ENCODE data around the gene PDXDC1. TPM values are rescaled to one million over a fixed set of nuclear protein-coding genes. Genes with fewer than 3 reads are reported as not detected.
"Not testable (repeated sequence)": the region's sequence is repeated elsewhere in the genome, so short reads cannot be mapped to it uniquely, and the experiment has no call there.

PDXDC1 gene
- total RNA-seq, 1 experiment from 2014 or later: 127 TPM

GRCh38 chr16:15027503-15028344, 52.9 kb downstream of the PDXDC1 start:
- DNase-seq (ENCODE audit: low read depth, low spot score); in situ Hi-C loops (cut with HindIII; ENCODE audit: low pct_unique_long_range_greater_than_20kb, low sequenced_read_pairs): not testable (repeated sequence)

- DNase-seq (ENCODE audit: low read depth, low spot score); in situ Hi-C loops (cut with HindIII; ENCODE audit: low pct_unique_long_range_greater_than_20kb, low sequenced_read_pairs): not testable (repeated sequence)
Observed at GRCh38 chr16:15028345-15028715, 53.5 kb downstream of the PDXDC1 start.

GRCh38 chr16:15028801-15029698, 54.2 kb downstream of the PDXDC1 start:
- DNase-seq (ENCODE audit: low read depth, low spot score); in situ Hi-C loops (cut with HindIII; ENCODE audit: low pct_unique_long_range_greater_than_20kb, low sequenced_read_pairs): not testable (repeated sequence)

GRCh38 chr16:15029749-15030148, 54.9 kb downstream of the PDXDC1 start:
- in situ Hi-C loops (cut with HindIII; ENCODE audit: low pct_unique_long_range_greater_than_20kb, low sequenced_read_pairs); DNase-seq (ENCODE audit: low read depth, low spot score): not testable (repeated sequence)

GRCh38 chr16:15031179-15031578, 56.4 kb downstream of the PDXDC1 start:
- in situ Hi-C loops (cut with HindIII; ENCODE audit: low pct_unique_long_range_greater_than_20kb, low sequenced_read_pairs): no loop called here
- no peak for DNase-seq (ENCODE audit: low read depth, low spot score)

GRCh38 chr16:15031586-15031985, 56.8 kb downstream of the PDXDC1 start:
- in situ Hi-C loops (cut with HindIII; ENCODE audit: low pct_unique_long_range_greater_than_20kb, low sequenced_read_pairs): no loop called here
- no peak for DNase-seq (ENCODE audit: low read depth, low spot score)

GRCh38 chr16:15032547-15033308, 57.9 kb downstream of the PDXDC1 start:
- DNase-seq (ENCODE audit: low read depth, low spot score): no peak
- in situ Hi-C loops (cut with HindIII; ENCODE audit: low pct_unique_long_range_greater_than_20kb, low sequenced_read_pairs): no loop called here

GRCh38 chr16:15033309-15033707, 58.5 kb downstream of the PDXDC1 start:
- in situ Hi-C loops (cut with HindIII; ENCODE audit: low pct_unique_long_range_greater_than_20kb, low sequenced_read_pairs): no loop called here
- no peak for DNase-seq (ENCODE audit: low read depth, low spot score)

GRCh38 chr16:15034266-15035162, 59.7 kb downstream of the PDXDC1 start:
- DNase-seq (ENCODE audit: low read depth, low spot score): no peak
- in situ Hi-C loops (cut with HindIII; ENCODE audit: low pct_unique_long_range_greater_than_20kb, low sequenced_read_pairs): no loop called here

- DNase-seq (ENCODE audit: low read depth, low spot score): no peak
- in situ Hi-C loops (cut with HindIII; ENCODE audit: low pct_unique_long_range_greater_than_20kb, low sequenced_read_pairs): no loop called here
Observed at GRCh38 chr16:15035163-15035729, 60.4 kb downstream of the PDXDC1 start.

- no peak for DNase-seq (ENCODE audit: low read depth, low spot score)
- in situ Hi-C loops (cut with HindIII; ENCODE audit: low pct_unique_long_range_greater_than_20kb, low sequenced_read_pairs): no loop called here
Observed at GRCh38 chr16:15037003-15037402, 62.2 kb downstream of the PDXDC1 start.

- DNase-seq (ENCODE audit: low read depth, low spot score): no peak
- in situ Hi-C loops (cut with HindIII; ENCODE audit: low pct_unique_long_range_greater_than_20kb, low sequenced_read_pairs): no loop called here
Observed at GRCh38 chr16:15037745-15038144, 62.9 kb downstream of the PDXDC1 start.

GRCh38 chr16:15038689-15039088, 63.9 kb downstream of the PDXDC1 start:
- in situ Hi-C loops (cut with HindIII; ENCODE audit: low pct_unique_long_range_greater_than_20kb, low sequenced_read_pairs): no loop called here
- DNase-seq (ENCODE audit: low read depth, low spot score): no peak

GRCh38 chr16:15041271-15042004, 66.6 kb downstream of the PDXDC1 start:
- in situ Hi-C loops (cut with HindIII; ENCODE audit: low pct_unique_long_range_greater_than_20kb, low sequenced_read_pairs): no loop called here
- DNase-seq (ENCODE audit: low read depth, low spot score): no peak

GRCh38 chr16:15043344-15043743, 68.5 kb downstream of the PDXDC1 start:
- DNase-seq (ENCODE audit: low read depth, low spot score): no peak
- in situ Hi-C loops (cut with HindIII; ENCODE audit: low pct_unique_long_range_greater_than_20kb, low sequenced_read_pairs): no loop called here

GRCh38 chr16:15044286-15044685, 69.5 kb downstream of the PDXDC1 start:
- in situ Hi-C loops (cut with HindIII; ENCODE audit: low pct_unique_long_range_greater_than_20kb, low sequenced_read_pairs): no loop called here
- no peak for DNase-seq (ENCODE audit: low read depth, low spot score)

All from SK-MEL-5 (cell line).